Hematopoietic multipotent progenitor cell (in vitro differentiated cells): ENCODE results near the gene NCOA1. TPM values are rescaled to one million over a fixed set of nuclear protein-coding genes. Genes with fewer than 3 reads are reported as not detected.

Source experiments
- DNase-seq, 3 donors: peaks; one replicate each; pipeline ENCODE4 v3.0.0-alpha.2; 2011 to 2015; ENCODE audit warnings: low read depth in 2 of 3, low spot score in 2 of 3
- total RNA-seq: library from RNA; depleted of rRNA; stranded (reverse); fragments of >200 nt; gene quantifications from one replicate; pipeline ENCODE4 v1.2.3, GENCODE V29; 2012

The NCOA1 gene
- total RNA-seq, 1 donor = 33.9 TPM

DNA sequence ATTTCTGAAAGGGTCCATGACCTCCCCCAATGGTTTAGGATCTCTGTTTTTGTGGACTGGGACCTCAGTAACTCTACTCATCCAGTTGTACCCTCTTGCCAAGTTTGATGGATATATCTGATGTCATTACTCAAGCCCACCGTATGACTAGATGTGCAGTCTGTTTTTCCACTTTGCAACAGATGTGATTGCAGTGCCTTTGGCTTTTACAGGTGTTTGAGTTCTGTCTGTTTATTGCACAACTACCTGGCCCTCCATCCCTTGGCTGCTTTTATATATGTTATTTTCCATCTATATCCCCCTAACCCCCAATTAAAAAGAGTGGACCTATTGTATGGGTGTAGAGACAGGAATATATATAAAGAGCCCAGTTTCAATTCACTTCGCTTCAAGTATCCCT lies 10.8 kb downstream of the NCOA1 start:
- no peak for DNase-seq

DNA sequence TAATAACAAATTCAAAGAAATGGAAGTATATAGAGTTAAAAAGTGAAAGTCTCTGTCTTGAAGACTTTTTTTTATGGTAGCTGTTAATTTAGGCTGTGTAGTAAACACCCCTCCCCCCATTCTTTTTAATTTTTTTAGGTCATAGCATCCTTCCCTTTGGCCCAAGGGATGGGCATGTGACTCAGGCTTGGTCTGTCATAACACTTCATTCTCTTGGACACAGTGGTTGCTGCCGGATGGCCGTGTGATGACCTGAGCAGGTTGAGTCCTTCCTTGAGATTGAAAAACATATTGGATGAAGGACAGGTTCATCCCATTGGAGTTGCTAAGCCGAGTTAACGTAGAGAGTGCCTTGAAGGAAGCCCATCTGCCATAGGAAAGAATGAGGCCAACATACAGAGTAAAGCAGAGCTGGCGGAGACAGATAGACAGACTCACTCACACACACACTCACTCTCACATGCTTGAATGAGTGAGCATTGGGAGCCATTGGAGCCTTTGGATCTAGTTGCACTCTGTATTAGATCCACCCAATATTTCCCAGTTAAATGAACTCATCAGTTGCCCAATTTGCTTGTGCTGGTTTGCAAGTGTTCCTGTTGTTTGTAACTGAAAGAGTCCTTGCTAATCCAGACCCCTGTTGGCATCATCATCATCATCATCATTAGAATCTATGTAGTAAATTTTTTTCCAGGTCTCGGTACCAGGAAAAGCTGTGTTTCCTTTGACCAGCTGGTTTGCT lies 14.7 kb downstream of the NCOA1 start:
- DNase-seq = no peak

GRCh38 chr2:24507549-24507948 lies 16.5 kb downstream of the NCOA1 start:
- DNase-seq = peak in 1 of 3 donors; percentile 39

DNA sequence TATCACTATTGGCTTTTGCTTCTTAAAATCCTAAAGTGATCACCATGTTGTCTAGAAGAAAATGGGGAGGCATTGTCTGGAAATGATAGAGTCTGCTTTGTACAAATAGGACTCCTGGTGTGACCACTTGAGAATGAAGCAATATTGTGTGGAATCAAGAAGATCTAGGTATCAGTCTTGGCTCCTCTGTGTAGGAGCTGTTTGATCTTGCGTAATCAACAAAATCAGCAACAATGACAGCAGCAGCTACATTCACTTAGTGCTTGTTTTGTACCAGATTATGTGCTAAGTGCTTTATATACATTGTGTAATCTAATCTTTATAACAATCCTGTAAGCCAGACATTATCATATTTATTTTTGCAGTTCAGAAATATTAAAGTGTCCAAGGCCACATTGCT lies 17.8 kb downstream of the NCOA1 start:
- DNase-seq = no peak

- DNase-seq = no peak
Observed at GRCh38 chr2:24509425-24509824, 18.4 kb downstream of the NCOA1 start.

DNA sequence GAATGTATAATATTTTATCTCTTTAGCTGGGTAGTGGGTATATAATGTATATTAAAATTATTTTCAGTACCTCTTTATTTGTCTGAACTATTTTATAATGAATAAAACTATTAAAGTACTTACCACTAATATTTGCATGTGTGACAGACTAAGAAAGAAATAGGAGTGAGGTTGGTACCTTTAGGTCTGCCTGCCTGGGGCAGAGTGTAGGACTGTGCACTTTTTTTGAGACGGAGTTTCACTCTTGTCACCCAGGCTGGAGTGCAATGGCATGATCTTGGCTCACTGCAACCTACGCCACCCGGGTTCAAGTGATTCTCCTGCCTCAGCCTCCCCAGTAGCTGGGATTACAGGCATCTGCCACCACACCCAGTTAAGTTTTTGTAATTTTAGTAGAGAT lies 18.8 kb downstream of the NCOA1 start:
- no peak for DNase-seq

- no peak for DNase-seq
Observed at GRCh38 chr2:24510771-24511170, 19.7 kb downstream of the NCOA1 start.

DNA sequence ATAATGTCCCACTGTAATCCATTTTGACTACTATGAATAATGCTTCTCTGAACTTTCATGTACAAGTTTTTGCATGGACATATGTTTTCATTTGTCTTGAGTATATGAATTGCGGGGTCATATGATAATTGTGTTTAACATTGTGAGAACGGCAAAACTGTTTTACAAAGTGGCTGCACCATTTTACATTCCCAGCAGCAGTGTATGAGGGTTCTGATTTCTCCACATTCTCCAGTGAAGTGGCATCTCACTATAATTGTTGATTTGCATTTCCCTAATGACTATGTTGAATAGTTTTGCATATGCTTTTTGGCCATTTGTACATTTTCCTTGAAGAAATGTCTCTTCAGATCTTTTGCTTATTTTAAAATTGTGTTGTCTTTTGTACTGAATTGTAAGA lies 20.1 kb downstream of the NCOA1 start:
- DNase-seq = no peak

GRCh38 chr2:24511894-24512293 lies 20.8 kb downstream of the NCOA1 start:
- DNase-seq = no peak

GRCh38 chr2:24512404-24512803 lies 21.4 kb downstream of the NCOA1 start:
- no peak for DNase-seq

DNA sequence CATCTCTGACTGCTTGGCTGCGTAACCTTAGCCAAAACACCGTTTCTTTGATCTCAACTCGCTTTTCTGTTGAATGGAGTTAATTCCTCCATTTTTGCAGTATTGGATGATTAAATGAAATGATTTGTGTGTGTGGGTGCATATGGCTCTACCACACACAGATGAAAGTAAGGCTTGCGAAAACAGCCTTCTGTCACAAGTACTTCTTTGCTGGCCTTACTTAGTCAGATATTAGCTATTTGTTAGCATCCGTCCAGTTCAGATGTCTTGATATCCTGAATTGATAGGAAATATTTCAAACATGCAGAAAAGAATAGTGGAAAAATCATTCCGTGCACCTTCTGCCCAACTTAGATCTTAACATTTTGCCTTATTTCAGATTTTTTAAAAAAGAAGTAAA lies 21.8 kb downstream of the NCOA1 start:
- DNase-seq = no peak

- no peak for DNase-seq
Observed at GRCh38 chr2:24513281-24514071, 22.4 kb downstream of the NCOA1 start.

GRCh38 chr2:24514820-24515219 lies 23.8 kb downstream of the NCOA1 start:
- no peak for DNase-seq

DNA sequence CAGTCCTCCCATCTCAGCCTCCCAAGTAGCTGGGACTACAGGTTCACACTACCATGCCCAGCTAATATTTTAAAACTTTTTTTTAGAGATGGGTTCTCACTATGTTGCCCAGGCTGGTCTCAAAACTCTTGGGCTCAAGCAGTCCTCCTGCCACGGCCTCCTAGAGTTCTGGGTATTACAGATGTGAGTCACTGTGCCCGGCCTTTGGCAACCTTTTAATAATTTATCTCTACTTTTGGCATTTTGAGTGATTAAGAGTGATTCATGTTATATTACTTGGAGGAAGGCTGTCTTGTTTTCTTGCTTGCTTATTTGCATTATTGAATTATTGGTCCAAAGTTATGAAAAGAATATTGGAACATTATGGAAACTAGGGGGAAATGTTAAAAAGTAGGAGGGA lies 24.3 kb downstream of the NCOA1 start:
- no peak for DNase-seq

GRCh38 chr2:24515831-24516230 lies 24.8 kb downstream of the NCOA1 start:
- no peak for DNase-seq

- no peak for DNase-seq
Observed at GRCh38 chr2:24517247-24517646, 26.2 kb downstream of the NCOA1 start.

GRCh38 chr2:24520175-24520574 lies 29.1 kb downstream of the NCOA1 start:
- DNase-seq = no peak

DNA sequence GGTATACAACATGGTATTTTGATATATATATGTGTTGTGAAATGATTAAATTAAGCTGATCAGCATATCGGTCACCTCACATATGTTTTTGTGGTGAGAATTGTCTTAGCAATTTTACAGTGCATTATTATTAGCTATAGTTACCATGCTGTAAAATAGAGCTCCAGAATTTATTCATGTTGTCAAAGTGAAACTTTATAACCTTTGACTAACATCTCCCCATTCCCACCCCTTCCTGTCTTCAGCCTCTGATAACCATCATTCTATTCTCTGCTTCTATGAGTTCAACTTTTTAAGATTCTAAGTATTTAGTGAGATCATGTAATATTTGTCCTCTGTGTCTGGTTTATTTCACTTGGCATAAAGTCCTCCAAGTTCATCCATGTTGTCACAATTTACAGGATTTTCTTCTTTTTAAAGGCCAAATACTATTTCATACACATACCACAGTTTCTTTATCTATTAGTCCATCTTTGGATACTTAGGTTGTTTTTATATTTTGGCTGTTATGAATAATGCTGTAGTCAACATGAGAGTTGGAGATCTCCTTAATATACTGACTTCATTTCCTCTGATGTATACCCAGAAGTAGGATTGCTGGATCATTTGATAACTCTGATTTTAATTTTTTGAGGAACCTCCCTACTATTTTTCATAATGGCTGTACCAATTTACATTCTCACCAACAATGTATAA lies 30.3 kb downstream of the NCOA1 start:
- no peak for DNase-seq

DNA sequence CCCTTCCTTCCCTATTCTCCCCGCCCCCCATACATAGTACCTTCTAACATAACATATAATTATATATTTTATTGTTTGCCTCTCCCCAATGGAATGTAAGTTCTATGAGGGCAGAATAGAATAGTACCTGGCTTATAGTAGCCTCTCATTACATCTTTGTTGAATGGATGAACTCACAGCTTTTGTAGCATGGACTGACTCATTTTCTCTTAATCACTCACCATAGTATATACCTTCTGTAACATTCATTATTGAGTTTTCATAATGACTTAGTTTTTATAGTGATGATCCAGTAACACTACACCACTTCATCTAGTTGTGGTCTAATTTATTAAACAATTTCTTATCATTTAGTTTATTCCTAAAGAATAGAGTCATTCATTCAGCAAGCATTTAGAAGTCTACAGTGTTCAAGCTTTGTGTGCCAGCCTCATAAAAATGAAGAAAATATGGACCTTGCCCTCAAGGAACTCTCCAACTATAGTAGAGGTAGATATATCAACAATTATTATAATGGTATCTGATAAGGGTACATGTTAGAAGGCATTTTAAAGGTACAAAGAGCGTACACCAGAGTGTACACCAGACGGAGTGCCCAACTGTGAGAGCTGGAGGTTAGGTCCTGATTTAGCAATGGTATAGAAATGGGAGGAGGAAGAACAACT lies 31.1 kb downstream of the NCOA1 start:
- DNase-seq = no peak

DNA sequence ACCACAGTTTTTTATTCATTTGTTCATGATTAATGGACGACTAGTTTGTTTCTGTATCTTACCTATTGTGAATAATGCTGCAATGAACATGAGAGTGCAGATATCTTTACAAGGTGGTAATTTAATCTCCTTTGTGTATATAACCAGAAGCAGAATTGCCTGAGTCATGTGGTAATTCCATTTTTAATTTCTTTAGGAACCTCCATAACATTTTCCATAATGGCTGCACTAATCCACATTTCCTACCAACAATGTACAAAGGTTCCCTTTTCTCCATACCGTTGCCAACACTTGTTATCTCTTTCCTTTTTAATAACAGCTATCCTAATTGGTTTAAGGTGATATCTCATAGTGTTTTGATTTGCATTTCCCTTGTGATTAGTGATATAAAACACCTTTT lies 36.5 kb downstream of the NCOA1 start:
- no peak for DNase-seq

DNA sequence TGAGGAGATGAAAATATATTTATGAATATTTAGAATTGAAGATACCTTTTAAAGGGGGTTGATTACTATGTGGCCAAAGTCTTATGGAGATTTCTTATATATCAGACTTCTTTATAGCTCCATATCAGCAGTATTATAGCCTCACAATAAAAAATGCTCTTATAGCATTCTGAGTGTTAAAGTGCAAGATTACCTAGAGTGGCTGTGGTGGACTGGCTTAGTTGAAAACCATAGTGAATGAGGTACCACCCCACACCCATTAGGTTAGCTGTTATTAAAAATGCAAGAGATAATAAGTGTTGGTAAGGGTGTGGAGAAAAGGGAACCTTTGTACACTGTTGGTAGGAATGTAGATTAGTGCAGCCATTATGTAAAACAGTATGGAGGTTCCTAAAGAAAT lies 39.7 kb downstream of the NCOA1 start:
- no peak for DNase-seq
